Tongue (tissue), 2 donors: ENCODE data around the gene ASAH2. TPM values are rescaled to one million over a fixed set of nuclear protein-coding genes. Genes with fewer than 3 reads are reported as not detected.
"Not testable (repeated sequence)": the region's sequence is repeated elsewhere in the genome, so short reads cannot be mapped to it uniquely, and the experiment has no call there.

Experiments
- DNase-seq: peaks from one replicate; pipeline ENCODE4 v3.0.0-alpha.2; 2015
- total RNA-seq: library from RNA; depleted of rRNA; stranded (reverse); fragments of >200 nt; gene quantifications from one replicate; pipeline ENCODE4 v1.2.3, GENCODE V29; 2014

ASAH2 gene
- total RNA-seq, 1 donor from 2014 or later = 1.2 TPM

GRCh38 chr10:50254479-50254878 lies 3.2 kb upstream of the ASAH2 start:
- DNase-seq = no peak

GRCh38 chr10:50250096-50250854 lies 1.0 kb downstream of the ASAH2 start:
- no peak for DNase-seq

GRCh38 chr10:50248598-50248997 lies 2.7 kb downstream of the ASAH2 start:
- DNase-seq = no peak

- DNase-seq = no peak
Observed at GRCh38 chr10:50248062-50248461, 3.3 kb downstream of the ASAH2 start.

GRCh38 chr10:50244201-50244600 lies 7.1 kb downstream of the ASAH2 start:
- DNase-seq = no peak

GRCh38 chr10:50242777-50243176 lies 8.5 kb downstream of the ASAH2 start:
- no peak for DNase-seq

- DNase-seq = not testable (repeated sequence)
Observed at GRCh38 chr10:50241478-50241877, 9.8 kb downstream of the ASAH2 start.

GRCh38 chr10:50234486-50234885 lies 16.8 kb downstream of the ASAH2 start:
- DNase-seq = no peak

GRCh38 chr10:50232261-50232639 lies 19.1 kb downstream of the ASAH2 start:
- DNase-seq = no peak

- no peak for DNase-seq
Observed at GRCh38 chr10:50231515-50232260, 19.6 kb downstream of the ASAH2 start.

- no peak for DNase-seq
Observed at GRCh38 chr10:50229460-50229859, 21.9 kb downstream of the ASAH2 start.

GRCh38 chr10:50228672-50229071 lies 22.6 kb downstream of the ASAH2 start:
- no peak for DNase-seq

GRCh38 chr10:50226610-50227009 lies 24.7 kb downstream of the ASAH2 start:
- no peak for DNase-seq

- peak; percentile 40 for DNase-seq
Observed at GRCh38 chr10:50224330-50224952, 26.9 kb downstream of the ASAH2 start.

- DNase-seq = no peak
Observed at GRCh38 chr10:50222199-50222598, 29.1 kb downstream of the ASAH2 start.

- no peak for DNase-seq
Observed at GRCh38 chr10:50221470-50221869, 29.8 kb downstream of the ASAH2 start.

- no peak for DNase-seq
Observed at GRCh38 chr10:50219646-50220045, 31.7 kb downstream of the ASAH2 start.

GRCh38 chr10:50219200-50219599 lies 32.1 kb downstream of the ASAH2 start:
- DNase-seq = no peak

GRCh38 chr10:50216894-50217293 lies 34.4 kb downstream of the ASAH2 start:
- DNase-seq = no peak

GRCh38 chr10:50216418-50216817 lies 34.9 kb downstream of the ASAH2 start:
- no peak for DNase-seq

GRCh38 chr10:50211670-50212069 lies 39.6 kb downstream of the ASAH2 start:
- no peak for DNase-seq

GRCh38 chr10:50210876-50211275 lies 40.4 kb downstream of the ASAH2 start:
- no peak for DNase-seq
